ENCODE results near the gene POMGNT1.
"Not testable (repeated sequence)": the region's sequence is repeated elsewhere in the genome, so short reads cannot be mapped to it uniquely, and the experiment has no call there.

POMGNT1 gene

GRCh38 chr1:46197964-46198811 is at the start of gene POMGNT1:
POMGNT1 (minus strand) TSS chr1:46198434; CDS start chr1:46197821, 613 bp downstream.
- peak; percentile 70 for DNase-seq (ENCODE audit: low read depth in 2 of 2)

GRCh38 chr1:46247436-46248121 is 49.3 kb upstream of the POMGNT1 start, which contains the start of gene RAD54L:
RAD54L (plus strand) TSS chr1:46247763; CDS start chr1:46248406, 643 bp downstream.
- peak; percentile 95 to 96 for DNase-seq (ENCODE audit: low read depth in 2 of 2)

GRCh38 chr1:46246548-46247435 is 48.6 kb upstream of the POMGNT1 start:
- DNase-seq (ENCODE audit: low read depth in 2 of 2) = peak; percentile 35 to 55

- DNase-seq (ENCODE audit: low read depth in 2 of 2) = not testable (repeated sequence)
These were observed 47.9 kb upstream of the POMGNT1 start for GRCh38 chr1:46246136-46246535.

GRCh38 chr1:46244656-46245371 is 46.6 kb upstream of the POMGNT1 start:
- DNase-seq (ENCODE audit: low read depth in 2 of 2) = no peak

GRCh38 chr1:46243831-46244230 is 45.6 kb upstream of the POMGNT1 start:
- DNase-seq (ENCODE audit: low read depth in 2 of 2) = not testable (repeated sequence)

- no peak for DNase-seq (ENCODE audit: low read depth in 2 of 2)
These were observed 44.7 kb upstream of the POMGNT1 start for GRCh38 chr1:46242918-46243317.

GRCh38 chr1:46241733-46242132 is 43.5 kb upstream of the POMGNT1 start:
- not testable (repeated sequence) for DNase-seq (ENCODE audit: low read depth in 2 of 2)

- DNase-seq (ENCODE audit: low read depth in 2 of 2) = not testable (repeated sequence)
These were observed 40.6 kb upstream of the POMGNT1 start for GRCh38 chr1:46238865-46239264.

- no peak for DNase-seq (ENCODE audit: low read depth in 2 of 2)
These were observed 38.6 kb upstream of the POMGNT1 start for GRCh38 chr1:46236882-46237281.

GRCh38 chr1:46231231-46231630 is 33.0 kb upstream of the POMGNT1 start:
- not testable (repeated sequence) for DNase-seq (ENCODE audit: low read depth in 2 of 2)

GRCh38 chr1:46224966-46225365 is 26.7 kb upstream of the POMGNT1 start:
- no peak for DNase-seq (ENCODE audit: low read depth in 2 of 2)

GRCh38 chr1:46223472-46223943 is 25.3 kb upstream of the POMGNT1 start:
- DNase-seq (ENCODE audit: low read depth in 2 of 2) = peak; percentile 47 to 58

GRCh38 chr1:46223055-46223454 is 24.8 kb upstream of the POMGNT1 start:
- DNase-seq (ENCODE audit: low read depth in 2 of 2) = not testable (repeated sequence)

- no peak for DNase-seq (ENCODE audit: low read depth in 2 of 2)
These were observed 23.5 kb upstream of the POMGNT1 start for GRCh38 chr1:46221749-46222148.

- DNase-seq (ENCODE audit: low read depth in 2 of 2) = no peak
These were observed 22.6 kb upstream of the POMGNT1 start for GRCh38 chr1:46220808-46221207.

GRCh38 chr1:46219551-46220520 is 21.6 kb upstream of the POMGNT1 start:
- no peak for DNase-seq (ENCODE audit: low read depth in 2 of 2)

GRCh38 chr1:46218443-46218842 is 20.2 kb upstream of the POMGNT1 start:
- DNase-seq (ENCODE audit: low read depth in 2 of 2) = no peak

GRCh38 chr1:46215504-46215903 is 17.3 kb upstream of the POMGNT1 start:
- no peak for DNase-seq (ENCODE audit: low read depth in 2 of 2)

GRCh38 chr1:46211051-46211450 is 12.8 kb upstream of the POMGNT1 start:
- DNase-seq (ENCODE audit: low read depth in 2 of 2) = no peak
